ENCODE data around the gene NKX1-2.

The NKX1-2 gene

GRCh38 chr10:124474514-124475070 lies 24.8 kb upstream of the NKX1-2 start:
- no peak for DNase-seq (ENCODE audit: low spot score)

- DNase-seq (ENCODE audit: low spot score), result no peak
Observed at GRCh38 chr10:124473070-124473469, 23.2 kb upstream of the NKX1-2 start.

- DNase-seq (ENCODE audit: low spot score), result no peak
Observed at GRCh38 chr10:124472071-124472470, 22.2 kb upstream of the NKX1-2 start.

- no peak for DNase-seq (ENCODE audit: low spot score)
Observed at GRCh38 chr10:124470544-124471434, 21.0 kb upstream of the NKX1-2 start.

GRCh38 chr10:124469956-124470484 lies 20.2 kb upstream of the NKX1-2 start:
- no peak for DNase-seq (ENCODE audit: low spot score)

GRCh38 chr10:124468624-124469023 lies 18.8 kb upstream of the NKX1-2 start:
- DNase-seq (ENCODE audit: low spot score), result no peak

GRCh38 chr10:124467165-124467564 lies 17.3 kb upstream of the NKX1-2 start:
- DNase-seq (ENCODE audit: low spot score), result no peak

- no peak for DNase-seq (ENCODE audit: low spot score)
Observed at GRCh38 chr10:124465777-124466488, 16.1 kb upstream of the NKX1-2 start.

- DNase-seq (ENCODE audit: low spot score), result no peak
Observed at GRCh38 chr10:124465003-124465776, 15.4 kb upstream of the NKX1-2 start.

GRCh38 chr10:124464028-124464965 lies 14.5 kb upstream of the NKX1-2 start:
- no peak for DNase-seq (ENCODE audit: low spot score)

- no peak for DNase-seq (ENCODE audit: low spot score)
Observed at GRCh38 chr10:124462348-124462695, 12.5 kb upstream of the NKX1-2 start.

GRCh38 chr10:124461642-124462347 lies 12.0 kb upstream of the NKX1-2 start, which contains the start of gene LHPP:
Gene LHPP (plus strand): TSS chr10:124461823. CDS start chr10:124461863, 40 bp downstream.
- peak; percentile 94 for DNase-seq (ENCODE audit: low spot score)

- no peak for DNase-seq (ENCODE audit: low spot score)
Observed at GRCh38 chr10:124460144-124460543, 10.3 kb upstream of the NKX1-2 start.

GRCh38 chr10:124459395-124459794 lies 9.6 kb upstream of the NKX1-2 start:
- DNase-seq (ENCODE audit: low spot score), result no peak

GRCh38 chr10:124458889-124459288 lies 9.1 kb upstream of the NKX1-2 start:
- no peak for DNase-seq (ENCODE audit: low spot score)

GRCh38 chr10:124458473-124458872 lies 8.6 kb upstream of the NKX1-2 start:
- DNase-seq (ENCODE audit: low spot score), result no peak

GRCh38 chr10:124455441-124455840 lies 5.6 kb upstream of the NKX1-2 start:
- DNase-seq (ENCODE audit: low spot score), result no peak

- no peak for DNase-seq (ENCODE audit: low spot score)
Observed at GRCh38 chr10:124453960-124454610, 4.2 kb upstream of the NKX1-2 start.

- no peak for DNase-seq (ENCODE audit: low spot score)
Observed at GRCh38 chr10:124451276-124451675, 1.4 kb upstream of the NKX1-2 start.

- no peak for DNase-seq (ENCODE audit: low spot score)
Observed at GRCh38 chr10:124450783-124451057, 885 bp upstream of the NKX1-2 start.

All from hepatic stellate cell (primary cell).